ENCODE data around the gene NIPA2. TPM values are rescaled to one million over a fixed set of nuclear protein-coding genes. Genes with fewer than 3 reads are reported as not detected.

NIPA2 gene
- total and polyA plus RNA-seq, 2 of the 8 experiments (the other 6 are each of a cell fraction or from before 2014, with no cell fraction given): 38.5 to 81.7 TPM

- H3K18ac ChIP-seq (ENCODE audit: extremely low read depth, low read length): no peak overlapping the region
- H3K23ac ChIP-seq (ENCODE audit: insufficient read length): no peak overlapping the region
- WGBS, 2 experiments (ENCODE audit: extremely low coverage in 1 of 2, insufficient coverage in 1 of 2, insufficient read length in 1 of 2, insufficient replicate concordance in 2 of 2, low coverage in 1 of 2, low lambda C conversion rate in 2 of 2, missing lambda C conversion rate in 1 of 2): 87% methylated on average over 9 of the region's 9 CpGs; no CpG with 5 or more reads in 1 of the 2 experiments
- no peak overlapping the region for H3K27ac ChIP-seq (ENCODE audit: low read depth, low read length)
- no peak overlapping the region for H3K56ac ChIP-seq (replicated peaks; ENCODE audit: insufficient read length, low read depth, low read length)
- H4K5ac ChIP-seq (ENCODE audit: insufficient read length, low read depth, low read length): no peak overlapping the region
- no peak overlapping the region for H4K91ac ChIP-seq (replicated peaks; ENCODE audit: insufficient read length, low read length)
- CTCF ChIA-PET (ENCODE audit: partially characterized antibody): interaction anchor here (0.6 kb wide), 1 partner anchor 58 kb away, joined by 3 read pairs; no protein-coding TSS in a partner anchor
- no peaks in the 10 kb centered on the region for H3K27me3 ChIP-seq (replicated peaks in 1 of 4; ENCODE audit: control insufficient read depth in 3 of 4, extremely low read depth in 1 of 4, insufficient read depth in 3 of 4, low read length in 3 of 4)
- H2BK120ac ChIP-seq (replicated peaks; ENCODE audit: low read depth, low read length): no peak overlapping the region
- no peak overlapping the region for H2BK12ac ChIP-seq (ENCODE audit: low read depth, low read length)
- no peak overlapping the region for H2AK5ac ChIP-seq (ENCODE audit: low read depth, low read length)
- H3K23me2 ChIP-seq (ENCODE audit: low read depth, low read length): no peaks in the 10 kb centered on the region
- H4K8ac ChIP-seq (ENCODE audit: extremely low read depth, insufficient read depth, low read length): no peak overlapping the region
- no peaks in the 10 kb centered on the region for H3K79me2 ChIP-seq (ENCODE audit: control insufficient read depth in 1 of 2, insufficient read depth in 2 of 2, low read length in 2 of 2)
- H3K79me1 ChIP-seq (ENCODE audit: low read depth, low read length): no peaks in the 10 kb centered on the region
- H2AFZ ChIP-seq (ENCODE audit: low read length): no peak overlapping the region
- H3K14ac ChIP-seq (ENCODE audit: insufficient read length): no peak overlapping the region
- H3K9ac ChIP-seq (replicated peaks in 1 of 4; ENCODE audit: extremely low read depth in 1 of 4, low read depth in 3 of 4, low read length in 3 of 4): no peak overlapping the region
- no peak for DNase-seq (ENCODE audit: low read depth in 1 of 2, low spot score in 2 of 2)
- no peaks in the 10 kb centered on the region for H3K4me1 ChIP-seq (replicated peaks in 1 of 4; ENCODE audit: control insufficient read depth in 3 of 4, insufficient read depth in 4 of 4, low read length in 3 of 4)
- POLR2A ChIA-PET (ENCODE audit: partially characterized antibody): interaction anchor here (0.6 kb wide), 1 partner anchor 49 kb away, joined by 3 read pairs; no protein-coding TSS in a partner anchor
- H3K4me3 ChIP-seq (ENCODE audit: extremely low read depth in 1 of 4, insufficient read depth in 2 of 4, low read depth in 3 of 4, low read length in 4 of 4): no peak overlapping the region
- peaks cover 0 to 3% of the 10 kb centered on the region in 2 experiments for H4K20me1 ChIP-seq (replicated peaks in 1 of 2; ENCODE audit: control insufficient read depth in 1 of 2, insufficient read depth in 2 of 2, low read length in 2 of 2)
- no peak overlapping the region for H2BK5ac ChIP-seq (ENCODE audit: low read depth, low read length)
- no peak overlapping the region for H2BK20ac ChIP-seq (ENCODE audit: low read length)
- H3K9me3 ChIP-seq (ENCODE audit: insufficient read depth in 2 of 2, low read depth in 1 of 2, low read length in 1 of 2): no peaks in the 10 kb centered on the region
- FAIRE-seq: no peak
- no peak overlapping the region for H3K4me2 ChIP-seq (ENCODE audit: insufficient read depth in 1 of 2, low read depth in 2 of 2, low read length in 2 of 2)
- no peak overlapping the region for H3K4ac ChIP-seq (replicated peaks; ENCODE audit: insufficient read length, low read depth, low read length)
- H2BK15ac ChIP-seq (ENCODE audit: low read length): no peak overlapping the region
- H3K36me3 ChIP-seq (ENCODE audit: control insufficient read depth in 2 of 4, insufficient read depth in 4 of 4, low read length in 3 of 4): peaks cover 0 to 2% (median 0%) of the 10 kb centered on the region in 4 experiments; a peak in 2 of 8 replicates
- no peak for TF ChIP-seq CEBPB (IDR thresholded peaks at IDR 0.05; ENCODE audit: low read depth, low read length)
- no peak for TF ChIP-seq CTBP2 (IDR thresholded peaks at IDR 0.05; ENCODE audit: borderline replicate concordance, insufficient read depth, insufficient read length, low read length)
- no peak for TF ChIP-seq JUN (IDR thresholded peaks at IDR 0.05; ENCODE audit: low read depth, low read length)
- TF ChIP-seq SP1 (IDR thresholded peaks at IDR 0.05; ENCODE audit: low read depth, low read length): no peak
- TF ChIP-seq ATF3 (IDR thresholded peaks at IDR 0.05; ENCODE audit: insufficient read depth, low read depth, low read length): no peak
- TF ChIP-seq TAF7 (optimal IDR thresholded peaks at IDR 0.05; ENCODE audit: borderline replicate concordance, low read depth, low read length): no peak
- TF ChIP-seq SP2 (IDR thresholded peaks at IDR 0.05; ENCODE audit: low read length): no peak
- TF ChIP-seq GABPA (IDR thresholded peaks at IDR 0.05; ENCODE audit: borderline replicate concordance, insufficient read depth, low read length): no peak
- TF ChIP-seq POLR2A (IDR thresholded peaks at IDR 0.05; ENCODE audit: control extremely low read depth in 1 of 2, low read depth in 2 of 2, low read length in 2 of 2): no peak
- no peak for TF ChIP-seq NRF1 (IDR thresholded peaks at IDR 0.05; ENCODE audit: low read depth, low read length)
- no peak for TF ChIP-seq SRF (IDR thresholded peaks at IDR 0.05; ENCODE audit: low read depth, low read length)
- no peak for TF ChIP-seq MAFK (IDR thresholded peaks at IDR 0.05; ENCODE audit: low read depth, low read length)
- TF ChIP-seq ASH2L (IDR thresholded peaks at IDR 0.05; ENCODE audit: low read length): no peak
Observed at GRCh38 chr15:22892333-22892732, 53.9 kb downstream of the NIPA2 start.

Data from H1 (cell line).